PFSK-1 (cell line): Measurements from ENCODE around the gene CIDEA.

Source experiments
- POLR2AphosphoS5 ChIP-seq: IDR thresholded peaks from 2 replicates; pipeline ENCODE4 v1.6.1; 2012; ENCODE audit warnings: low read depth, mild to moderate bottlenecking, control low read depth, low read length, moderate library complexity
- TAF1 ChIP-seq: IDR thresholded peaks from 2 replicates; pipeline ENCODE4 v1.6.1; 2012; ENCODE audit warnings: low read length, control low read depth, borderline replicate concordance; ENCODE audit not compliant: insufficient read depth
- TF ChIP-seq, protein P1 (sequence below), 2 experiments: IDR thresholded peaks; 2 replicates each; pipeline versions ENCODE4 v1.6.1 to v1.8.0; 2011 to 2012; ENCODE audit warnings: low read depth in 2 of 2, low read length in 2 of 2, control low read depth in 1 of 2, inconsistent platforms in 1 of 2, mild to moderate bottlenecking in 1 of 2, moderate library complexity in 1 of 2; ENCODE audit not compliant: insufficient read depth in 1 of 2

DNA sequence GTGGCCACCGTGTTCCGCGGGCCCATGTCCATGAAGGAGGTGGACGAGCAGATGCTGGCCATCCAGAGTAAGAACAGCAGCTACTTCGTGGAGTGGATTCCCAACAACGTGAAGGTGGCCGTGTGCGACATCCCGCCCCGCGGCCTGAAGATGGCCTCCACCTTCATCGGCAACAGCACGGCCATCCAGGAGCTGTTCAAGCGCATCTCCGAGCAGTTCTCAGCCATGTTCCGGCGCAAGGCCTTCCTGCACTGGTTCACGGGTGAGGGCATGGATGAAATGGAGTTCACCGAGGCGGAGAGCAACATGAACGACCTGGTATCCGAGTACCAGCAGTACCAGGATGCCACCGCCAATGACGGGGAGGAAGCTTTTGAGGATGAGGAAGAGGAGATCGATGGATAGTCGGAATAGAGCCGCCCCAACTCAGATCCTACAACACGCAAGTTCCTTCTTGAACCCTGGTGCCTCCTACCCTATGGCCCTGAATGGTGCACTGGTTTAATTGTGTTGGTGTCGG lies 71.6 kb downstream of the CIDEA start:
- TF ChIP-seq POLR2AphosphoS5 (no peak), TAF1 (no peak)
- TF ChIP-seq, protein P1, sequence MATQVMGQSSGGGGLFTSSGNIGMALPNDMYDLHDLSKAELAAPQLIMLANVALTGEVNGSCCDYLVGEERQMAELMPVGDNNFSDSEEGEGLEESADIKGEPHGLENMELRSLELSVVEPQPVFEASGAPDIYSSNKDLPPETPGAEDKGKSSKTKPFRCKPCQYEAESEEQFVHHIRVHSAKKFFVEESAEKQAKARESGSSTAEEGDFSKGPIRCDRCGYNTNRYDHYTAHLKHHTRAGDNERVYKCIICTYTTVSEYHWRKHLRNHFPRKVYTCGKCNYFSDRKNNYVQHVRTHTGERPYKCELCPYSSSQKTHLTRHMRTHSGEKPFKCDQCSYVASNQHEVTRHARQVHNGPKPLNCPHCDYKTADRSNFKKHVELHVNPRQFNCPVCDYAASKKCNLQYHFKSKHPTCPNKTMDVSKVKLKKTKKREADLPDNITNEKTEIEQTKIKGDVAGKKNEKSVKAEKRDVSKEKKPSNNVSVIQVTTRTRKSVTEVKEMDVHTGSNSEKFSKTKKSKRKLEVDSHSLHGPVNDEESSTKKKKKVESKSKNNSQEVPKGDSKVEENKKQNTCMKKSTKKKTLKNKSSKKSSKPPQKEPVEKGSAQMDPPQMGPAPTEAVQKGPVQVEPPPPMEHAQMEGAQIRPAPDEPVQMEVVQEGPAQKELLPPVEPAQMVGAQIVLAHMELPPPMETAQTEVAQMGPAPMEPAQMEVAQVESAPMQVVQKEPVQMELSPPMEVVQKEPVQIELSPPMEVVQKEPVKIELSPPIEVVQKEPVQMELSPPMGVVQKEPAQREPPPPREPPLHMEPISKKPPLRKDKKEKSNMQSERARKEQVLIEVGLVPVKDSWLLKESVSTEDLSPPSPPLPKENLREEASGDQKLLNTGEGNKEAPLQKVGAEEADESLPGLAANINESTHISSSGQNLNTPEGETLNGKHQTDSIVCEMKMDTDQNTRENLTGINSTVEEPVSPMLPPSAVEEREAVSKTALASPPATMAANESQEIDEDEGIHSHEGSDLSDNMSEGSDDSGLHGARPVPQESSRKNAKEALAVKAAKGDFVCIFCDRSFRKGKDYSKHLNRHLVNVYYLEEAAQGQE (IDR thresholded peaks at IDR 0.05; ENCODE audit: insufficient read depth in 1 of 2, low read depth in 2 of 2, low read length in 2 of 2), result no peak
